HCT116 (cell line): ENCODE results near the gene RNASEH2B. TPM values are rescaled to one million over a fixed set of nuclear protein-coding genes. Genes with fewer than 3 reads are reported as not detected.

ENCODE experiments used
- ATAC-seq: fragments of 200-7000 bp; cut with Tn5 transposase; 2 replicates; pipeline ENCODE4 v1.9.1; 2020; ENCODE audit warnings: mild to moderate bottlenecking, moderate library complexity
- BruUV-seq: library from RNA; stranded (reverse); fragments of 400-500 nt; replicated peaks from 2 replicates; lab custom pipeline; 2021; lab: Mats Ljungman, UMichigan
- CTCF ChIA-PET: fragments of 300-600 bp; sonication (Branson Sonifier 250); formaldehyde crosslinking; loops from one replicate; lab custom pipeline; 2021; ENCODE audit warnings: antibody characterized with exemption; lab: Charles Lee
- POLR2A ChIA-PET: fragments of 300-600, 350-600 bp; sonication (Branson Sonifier 250); formaldehyde crosslinking; loops from one replicate; lab custom pipeline; 2021; ENCODE audit warnings: antibody characterized with exemption; lab: Charles Lee
- RAD21 ChIA-PET, 2 experiments: fragments of 300-600 bp; sonication (Branson Sonifier 250); formaldehyde crosslinking; loops; one replicate each; lab custom pipeline; 2023; ENCODE audit warnings: low total read pairs in 2 of 2; ENCODE audit not compliant: uncharacterized antibody in 2 of 2, unreplicated experiment in 2 of 2, low non-redundant PET in 1 of 2; lab: Charles Lee
- DNase-seq: peaks from one replicate; pipeline ENCODE4 v3.0.0-alpha.2; 2010; ENCODE audit warnings: low read depth, low spot score
- H2AFZ ChIP-seq: fragments of 200-600 bp; shearing (Covaris generic), sonication (generic); 2 replicates; pipeline ENCODE4 v1.6.1; 2017; ENCODE audit warnings: low read depth, mixed run types, mixed read lengths, antibody characterized with exemption, low read length; ENCODE audit not compliant: poor library complexity, severe bottlenecking
- H3K27ac ChIP-seq: 2 replicates; pipeline ENCODE4 v1.5.1; 2012; ENCODE audit warnings: low read depth, low read length
- H3K27me3 ChIP-seq: fragments of 200-600 bp; sonication (generic); 2 replicates; pipeline ENCODE4 v1.6.1; 2016; ENCODE audit warnings: mixed run types, low read length, mixed read lengths; ENCODE audit not compliant: insufficient read depth
- H3K36me3 ChIP-seq, 2 experiments: fragments of 200-500 bp in 1 of 2; fragments of 200-600 bp in 1 of 2; sonication (Bioruptor generic) in 1 of 2; sonication (generic) in 1 of 2; 2 replicates each; pipeline versions ENCODE4 v1.5.1 to v1.6.1; 2014 to 2016; ENCODE audit warnings: low read length in 2 of 2, inconsistent platforms in 1 of 2, mixed read lengths in 1 of 2, mixed run types in 1 of 2; ENCODE audit not compliant: insufficient read depth in 2 of 2, control insufficient read depth in 1 of 2
- H3K4me1 ChIP-seq, 2 experiments: fragments of 200-600 bp in 1 of 2; sonication (generic) in 1 of 2; 2 replicates each; pipeline versions ENCODE4 v1.5.1 to v1.6.1; 2012 to 2017; ENCODE audit warnings: low read length in 2 of 2, inconsistent platforms in 1 of 2, mild to moderate bottlenecking in 1 of 2, mixed read lengths in 1 of 2, mixed run types in 1 of 2, moderate library complexity in 1 of 2; ENCODE audit not compliant: insufficient read depth in 2 of 2, control insufficient read depth in 1 of 2
- H3K4me2 ChIP-seq: fragments of 200-600 bp; sonication (generic); 2 replicates; pipeline ENCODE4 v1.6.1; 2017; ENCODE audit warnings: mixed run types, low read length, mixed read lengths
- H3K4me3 ChIP-seq, 2 experiments: fragments of 200-600 bp in 1 of 2; sonication (generic) in 1 of 2; replicated peaks in 1 of 2; 2 replicates each; pipeline ENCODE4 v1.5.1; 2011 to 2016; ENCODE audit warnings: low read length in 2 of 2, control low read depth in 1 of 2, low read depth in 1 of 2, mild to moderate bottlenecking in 1 of 2, mixed read lengths in 1 of 2, mixed run types in 1 of 2
- H3K79me2 ChIP-seq: fragments of 200-600 bp; sonication (generic); 2 replicates; pipeline ENCODE4 v1.6.1; 2017; ENCODE audit warnings: mild to moderate bottlenecking, mixed run types, low read length, moderate library complexity, mixed read lengths; ENCODE audit not compliant: insufficient read depth
- H3K9ac ChIP-seq: fragments of 200-600 bp; sonication (generic); 2 replicates; pipeline ENCODE4 v1.6.1; 2016; ENCODE audit warnings: low read length, mixed read lengths
- H3K9me2 ChIP-seq: fragments of 200-600 bp; sonication (generic), shearing (Covaris generic); 2 replicates; pipeline ENCODE4 v1.6.1; 2017; ENCODE audit warnings: mixed run types, mild to moderate bottlenecking, moderate library complexity; ENCODE audit not compliant: insufficient read depth
- H3K9me3 ChIP-seq, 2 experiments: fragments of 200-500 bp in 1 of 2; fragments of 200-600 bp in 1 of 2; sonication (Bioruptor generic) in 1 of 2; sonication (generic) in 1 of 2; 2 replicates each; pipeline ENCODE4 v1.6.1; 2014 to 2017; ENCODE audit warnings: low read length in 2 of 2, mixed read lengths in 2 of 2, inconsistent platforms in 1 of 2, low read depth in 1 of 2, mild to moderate bottlenecking in 1 of 2, mixed run types in 1 of 2, moderate library complexity in 1 of 2; ENCODE audit not compliant: control insufficient read depth in 1 of 2, insufficient read depth in 1 of 2
- H4K20me1 ChIP-seq: fragments of 200-600 bp; sonication (generic), shearing (Covaris generic); 2 replicates; pipeline ENCODE4 v1.6.1; 2017; ENCODE audit warnings: mixed run types, mild to moderate bottlenecking, moderate library complexity; ENCODE audit not compliant: insufficient read depth
- CBX3 ChIP-seq: IDR thresholded peaks from 2 replicates; pipeline ENCODE4 v1.6.1; 2012; ENCODE audit warnings: low read depth
- EGR1 ChIP-seq: IDR thresholded peaks from 2 replicates; pipeline ENCODE4 v1.6.1; 2012; ENCODE audit warnings: low read depth
- ELF1 ChIP-seq: IDR thresholded peaks from 2 replicates; pipeline ENCODE4 v1.6.1; 2012; ENCODE audit warnings: low read depth, borderline replicate concordance
- EZH2 ChIP-seq: fragments of 200-600 bp; sonication (generic); IDR thresholded peaks from 2 replicates; pipeline ENCODE4 v1.6.1; 2017; ENCODE audit warnings: antibody characterized with exemption, mixed run types
- JUND ChIP-seq: IDR thresholded peaks from 2 replicates; pipeline ENCODE4 v1.6.1; 2012
- POLR2A ChIP-seq: IDR thresholded peaks from 2 replicates; pipeline ENCODE4 v1.7.0; 2011; ENCODE audit warnings: borderline replicate concordance; ENCODE audit not compliant: insufficient read depth, insufficient read length; ENCODE audit errors: extremely low read depth
- POLR2AphosphoS5 ChIP-seq: IDR thresholded peaks from 2 replicates; pipeline ENCODE4 v1.6.1; 2011; ENCODE audit warnings: mild to moderate bottlenecking, low read depth, low read length, moderate library complexity
- RAD21 ChIP-seq: IDR thresholded peaks from 2 replicates; pipeline ENCODE4 v1.6.1; 2012; ENCODE audit warnings: low read depth, mild to moderate bottlenecking
- SIN3A ChIP-seq: IDR thresholded peaks from 2 replicates; pipeline ENCODE4 v1.6.1; 2012; ENCODE audit warnings: low read depth
- SP1 ChIP-seq: IDR thresholded peaks from 2 replicates; pipeline ENCODE4 v1.6.1; 2012; ENCODE audit warnings: low read depth
- TCF7L2 ChIP-seq: IDR thresholded peaks from 2 replicates; pipeline ENCODE4 v1.7.0; 2011; ENCODE audit warnings: borderline replicate concordance, inconsistent platforms; ENCODE audit not compliant: insufficient read depth, insufficient read length; ENCODE audit errors: extremely low read depth
- YY1 ChIP-seq: IDR thresholded peaks from 2 replicates; pipeline ENCODE4 v1.6.1; 2011; ENCODE audit warnings: low read length, low read depth, moderate library complexity, mild to moderate bottlenecking; ENCODE audit not compliant: insufficient replicate concordance; ENCODE audit errors: extremely low read depth
- ZFX ChIP-seq: fragments of 450-650 bp; IDR thresholded peaks from 2 replicates; pipeline ENCODE4 v1.6.1; 2017
- ZNF274 ChIP-seq: fragments of 200-500 bp; sonication (Bioruptor generic); IDR thresholded peaks from 2 replicates; pipeline ENCODE4 v1.6.1; 2014; ENCODE audit warnings: mild to moderate bottlenecking, low read depth, low read length, inconsistent platforms
- intact Hi-C: fragments of 100-400 bp; cut with micrococcal nuclease; formaldehyde crosslinking; loops from 2 replicates; pipeline ENCODE4 v1.10.0; 2022
- total RNA-seq: library from RNA; stranded (reverse); gene quantifications from one replicate; pipeline ENCODE4 v1.2.1, GENCODE V29; 2021; ENCODE audit not compliant: unreplicated experiment
- TF ChIP-seq, protein P1 (sequence below): IDR thresholded peaks from 2 replicates; pipeline ENCODE4 v1.6.1; 2012
- TF ChIP-seq, protein P2 (sequence below): IDR thresholded peaks from 2 replicates; pipeline ENCODE4 v1.6.1; 2012; ENCODE audit warnings: low read depth
- TF ChIP-seq, protein P3 (sequence below), 3 experiments: fragments of 200-600 bp in 1 of 3; sonication (generic) in 1 of 3; IDR thresholded peaks in 2 of 3; conservative IDR thresholded peaks in 1 of 3; 2 replicates each; pipeline ENCODE4 v1.5.1; 2012 to 2017; ENCODE audit warnings: low read depth in 2 of 3, low read length in 2 of 3, antibody characterized with exemption in 1 of 3, borderline replicate concordance in 1 of 3, control low read depth in 1 of 3, mild to moderate bottlenecking in 1 of 3, mixed read lengths in 1 of 3, mixed run types in 1 of 3, moderate library complexity in 1 of 3; ENCODE audit not compliant: insufficient read depth in 1 of 3

RNASEH2B gene
- total RNA-seq, 1 experiment from 2014 or later: 41.3 TPM

DNA sequence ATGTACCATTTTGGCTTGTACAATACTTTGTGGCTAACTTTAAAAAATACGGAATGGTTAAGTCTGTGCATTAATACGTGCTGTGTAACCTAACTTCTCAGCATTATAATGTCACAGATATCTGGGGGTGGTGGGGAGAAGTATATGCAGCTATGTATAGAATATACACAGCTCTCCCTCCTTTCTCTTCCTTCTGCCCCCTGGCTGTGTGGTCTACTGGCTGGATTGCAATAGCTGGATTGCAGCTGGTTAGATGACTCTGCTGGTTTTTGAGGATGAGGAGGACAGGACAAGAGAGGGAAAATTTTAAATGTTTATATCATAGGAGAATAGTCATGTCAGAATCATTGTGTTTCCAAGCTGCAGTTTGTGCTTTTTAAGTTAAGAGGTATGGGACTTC lies 9.7 kb downstream of the RNASEH2B start:
- Histone ChIP-seq H3K27me3 (no peaks in the 10 kb centered on the region), H3K9me2 (no peaks in the 10 kb centered on the region), H3K9ac (no peak overlapping the region), H3K36me3 (peaks cover 0 to 9% of the 10 kb centered on the region in 2 experiments; a peak in 1 of 4 replicates), H3K4me2 (no peak overlapping the region), H3K79me2 (peaks cover 69% of the 10 kb centered on the region), H3K27ac (no peak overlapping the region), H4K20me1 (no peaks in the 10 kb centered on the region), H3K4me1 (no peaks in the 10 kb centered on the region), H2AFZ (no peak overlapping the region), H3K9me3 (peaks cover 12 to 19% of the 10 kb centered on the region in 2 experiments; a peak in 2 of 4 replicates), H3K4me3 (no peak overlapping the region)
- no peak for ATAC-seq
- intact Hi-C loops: no loop called here
- DNase-seq: no peak
- BruUV-seq: no TSS peak
- ChIA-PET RAD21 (no interaction called here), POLR2A (no interaction called here), CTCF (no interaction called here)
- TF ChIP-seq RAD21: no peak
- TF ChIP-seq YY1: no peak
- TF ChIP-seq POLR2AphosphoS5: no peak
- no peak for TF ChIP-seq ZNF274
- TF ChIP-seq SIN3A: no peak

DNA sequence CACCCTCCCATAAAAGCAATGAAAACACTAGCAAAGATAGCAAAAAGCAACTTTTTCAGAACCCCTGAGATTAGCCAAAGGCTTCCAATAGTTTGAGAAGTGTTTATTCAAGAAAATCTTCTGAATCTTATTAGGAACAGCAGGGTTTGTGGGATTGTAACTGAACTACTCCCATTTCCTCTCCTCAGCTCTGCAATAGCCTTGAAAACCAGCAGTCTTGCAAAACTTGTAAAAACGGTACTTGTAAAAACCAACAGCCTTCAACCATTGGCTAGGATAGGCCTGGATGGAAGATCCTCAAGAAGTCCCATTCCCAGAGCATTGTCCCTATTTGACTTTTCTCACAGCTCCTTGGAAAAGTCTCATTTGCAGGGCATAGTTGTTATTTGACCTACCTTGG lies 12.1 kb downstream of the RNASEH2B start:
- Histone ChIP-seq H2AFZ (no peak overlapping the region), H3K4me2 (no peak overlapping the region), H3K36me3 (peaks cover 0 to 9% of the 10 kb centered on the region in 2 experiments; a peak in 1 of 4 replicates), H3K9me3 (peaks cover 15 to 21% of the 10 kb centered on the region in 2 experiments; a peak in 2 of 4 replicates), H3K79me2 (peaks cover 60% of the 10 kb centered on the region), H3K9me2 (no peaks in the 10 kb centered on the region), H3K4me1 (no peaks in the 10 kb centered on the region), H3K4me3 (no peak overlapping the region), H3K27ac (no peak overlapping the region), H4K20me1 (no peaks in the 10 kb centered on the region), H3K9ac (no peak overlapping the region), H3K27me3 (no peaks in the 10 kb centered on the region)
- intact Hi-C loops: no loop called here
- DNase-seq (no peak), ATAC-seq (no peak)
- CTCF ChIA-PET: interaction anchor here (2.2 kb wide), 1 partner anchor 10 kb away, joined by 6 read pairs; no protein-coding TSS in a partner anchor
- BruUV-seq: no TSS peak
- RAD21 ChIA-PET: no interaction called here
- POLR2A ChIA-PET: no interaction called here
- TF ChIP-seq TCF7L2: no peak
- TF ChIP-seq EGR1: no peak
- TF ChIP-seq, protein P1, sequence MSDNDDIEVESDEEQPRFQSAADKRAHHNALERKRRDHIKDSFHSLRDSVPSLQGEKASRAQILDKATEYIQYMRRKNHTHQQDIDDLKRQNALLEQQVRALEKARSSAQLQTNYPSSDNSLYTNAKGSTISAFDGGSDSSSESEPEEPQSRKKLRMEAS: no peak
- TF ChIP-seq ELF1: no peak
- TF ChIP-seq, protein P2, sequence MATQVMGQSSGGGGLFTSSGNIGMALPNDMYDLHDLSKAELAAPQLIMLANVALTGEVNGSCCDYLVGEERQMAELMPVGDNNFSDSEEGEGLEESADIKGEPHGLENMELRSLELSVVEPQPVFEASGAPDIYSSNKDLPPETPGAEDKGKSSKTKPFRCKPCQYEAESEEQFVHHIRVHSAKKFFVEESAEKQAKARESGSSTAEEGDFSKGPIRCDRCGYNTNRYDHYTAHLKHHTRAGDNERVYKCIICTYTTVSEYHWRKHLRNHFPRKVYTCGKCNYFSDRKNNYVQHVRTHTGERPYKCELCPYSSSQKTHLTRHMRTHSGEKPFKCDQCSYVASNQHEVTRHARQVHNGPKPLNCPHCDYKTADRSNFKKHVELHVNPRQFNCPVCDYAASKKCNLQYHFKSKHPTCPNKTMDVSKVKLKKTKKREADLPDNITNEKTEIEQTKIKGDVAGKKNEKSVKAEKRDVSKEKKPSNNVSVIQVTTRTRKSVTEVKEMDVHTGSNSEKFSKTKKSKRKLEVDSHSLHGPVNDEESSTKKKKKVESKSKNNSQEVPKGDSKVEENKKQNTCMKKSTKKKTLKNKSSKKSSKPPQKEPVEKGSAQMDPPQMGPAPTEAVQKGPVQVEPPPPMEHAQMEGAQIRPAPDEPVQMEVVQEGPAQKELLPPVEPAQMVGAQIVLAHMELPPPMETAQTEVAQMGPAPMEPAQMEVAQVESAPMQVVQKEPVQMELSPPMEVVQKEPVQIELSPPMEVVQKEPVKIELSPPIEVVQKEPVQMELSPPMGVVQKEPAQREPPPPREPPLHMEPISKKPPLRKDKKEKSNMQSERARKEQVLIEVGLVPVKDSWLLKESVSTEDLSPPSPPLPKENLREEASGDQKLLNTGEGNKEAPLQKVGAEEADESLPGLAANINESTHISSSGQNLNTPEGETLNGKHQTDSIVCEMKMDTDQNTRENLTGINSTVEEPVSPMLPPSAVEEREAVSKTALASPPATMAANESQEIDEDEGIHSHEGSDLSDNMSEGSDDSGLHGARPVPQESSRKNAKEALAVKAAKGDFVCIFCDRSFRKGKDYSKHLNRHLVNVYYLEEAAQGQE: no peak
- TF ChIP-seq JUND: no peak
- TF ChIP-seq EZH2: no peak
- TF ChIP-seq POLR2A: no peak
- TF ChIP-seq CBX3: no peak
- TF ChIP-seq SP1: no peak
- TF ChIP-seq, protein P3, sequence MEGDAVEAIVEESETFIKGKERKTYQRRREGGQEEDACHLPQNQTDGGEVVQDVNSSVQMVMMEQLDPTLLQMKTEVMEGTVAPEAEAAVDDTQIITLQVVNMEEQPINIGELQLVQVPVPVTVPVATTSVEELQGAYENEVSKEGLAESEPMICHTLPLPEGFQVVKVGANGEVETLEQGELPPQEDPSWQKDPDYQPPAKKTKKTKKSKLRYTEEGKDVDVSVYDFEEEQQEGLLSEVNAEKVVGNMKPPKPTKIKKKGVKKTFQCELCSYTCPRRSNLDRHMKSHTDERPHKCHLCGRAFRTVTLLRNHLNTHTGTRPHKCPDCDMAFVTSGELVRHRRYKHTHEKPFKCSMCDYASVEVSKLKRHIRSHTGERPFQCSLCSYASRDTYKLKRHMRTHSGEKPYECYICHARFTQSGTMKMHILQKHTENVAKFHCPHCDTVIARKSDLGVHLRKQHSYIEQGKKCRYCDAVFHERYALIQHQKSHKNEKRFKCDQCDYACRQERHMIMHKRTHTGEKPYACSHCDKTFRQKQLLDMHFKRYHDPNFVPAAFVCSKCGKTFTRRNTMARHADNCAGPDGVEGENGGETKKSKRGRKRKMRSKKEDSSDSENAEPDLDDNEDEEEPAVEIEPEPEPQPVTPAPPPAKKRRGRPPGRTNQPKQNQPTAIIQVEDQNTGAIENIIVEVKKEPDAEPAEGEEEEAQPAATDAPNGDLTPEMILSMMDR (IDR thresholded peaks at IDR 0.05 in 2 of 3, conservative IDR thresholded peaks at IDR 0.05 in 1 of 3; ENCODE audit: borderline replicate concordance in 1 of 3, insufficient read depth in 1 of 3, low read depth in 2 of 3, low read length in 2 of 3): no peak
- TF ChIP-seq YY1: no peak
- TF ChIP-seq ZFX: no peak
- TF ChIP-seq RAD21: no peak
